ENCODE measurements around the gene RAF1.

The RAF1 gene

GRCh38 chr3:12601072-12601471 lies 62.8 kb downstream of the RAF1 start:
- in situ Hi-C loops (cut with MboI; ENCODE audit: low sequenced_read_pairs): no loop called here

- in situ Hi-C loops (cut with MboI; ENCODE audit: low sequenced_read_pairs): no loop called here
These were observed 65.0 kb downstream of the RAF1 start for GRCh38 chr3:12598890-12599289.

- in situ Hi-C loops (cut with MboI; ENCODE audit: low sequenced_read_pairs): no loop called here
These were observed 70.4 kb downstream of the RAF1 start for GRCh38 chr3:12593473-12593872.

GRCh38 chr3:12591997-12592715 lies 71.8 kb downstream of the RAF1 start:
- in situ Hi-C loops (cut with MboI; ENCODE audit: low sequenced_read_pairs): no loop called here

GRCh38 chr3:12591456-12591855 lies 72.5 kb downstream of the RAF1 start:
- in situ Hi-C loops (cut with MboI; ENCODE audit: low sequenced_read_pairs): no loop called here

- in situ Hi-C loops (cut with MboI; ENCODE audit: low sequenced_read_pairs): no loop called here
These were observed 73.8 kb downstream of the RAF1 start for GRCh38 chr3:12590096-12590495.

- in situ Hi-C loops (cut with MboI; ENCODE audit: low sequenced_read_pairs): no loop called here
These were observed 75.6 kb downstream of the RAF1 start for GRCh38 chr3:12588039-12589009.

- in situ Hi-C loops (cut with MboI; ENCODE audit: low sequenced_read_pairs): no loop called here
These were observed 77.5 kb downstream of the RAF1 start for GRCh38 chr3:12586403-12586802.

GRCh38 chr3:12585970-12586369 lies 77.9 kb downstream of the RAF1 start:
- in situ Hi-C loops (cut with MboI; ENCODE audit: low sequenced_read_pairs): no loop called here

- in situ Hi-C loops (cut with MboI; ENCODE audit: low sequenced_read_pairs): no loop called here
These were observed 78.7 kb downstream of the RAF1 start for GRCh38 chr3:12585181-12585580.

- in situ Hi-C loops (cut with MboI; ENCODE audit: low sequenced_read_pairs): no loop called here
These were observed 79.8 kb downstream of the RAF1 start for GRCh38 chr3:12584083-12584482.

GRCh38 chr3:12583280-12583679 lies 80.6 kb downstream of the RAF1 start:
- in situ Hi-C loops (cut with MboI; ENCODE audit: low sequenced_read_pairs): no loop called here

GRCh38 chr3:12582730-12583129 lies 81.2 kb downstream of the RAF1 start:
- in situ Hi-C loops (cut with MboI; ENCODE audit: low sequenced_read_pairs): no loop called here

GRCh38 chr3:12579905-12580304 lies 84.0 kb downstream of the RAF1 start:
- in situ Hi-C loops (cut with MboI; ENCODE audit: low sequenced_read_pairs): no loop called here

- in situ Hi-C loops (cut with MboI; ENCODE audit: low sequenced_read_pairs): no loop called here
These were observed 84.5 kb downstream of the RAF1 start for GRCh38 chr3:12579456-12579855.

GRCh38 chr3:12578742-12579141 lies 85.2 kb downstream of the RAF1 start:
- in situ Hi-C loops (cut with MboI; ENCODE audit: low sequenced_read_pairs): no loop called here

GRCh38 chr3:12577379-12577778 lies 86.5 kb downstream of the RAF1 start:
- in situ Hi-C loops (cut with MboI; ENCODE audit: low sequenced_read_pairs): no loop called here

GRCh38 chr3:12574661-12575060 lies 89.3 kb downstream of the RAF1 start:
- in situ Hi-C loops (cut with MboI; ENCODE audit: low sequenced_read_pairs): no loop called here

GRCh38 chr3:12574131-12574530 lies 89.8 kb downstream of the RAF1 start:
- in situ Hi-C loops (cut with MboI; ENCODE audit: low sequenced_read_pairs): no loop called here

- in situ Hi-C loops (cut with MboI; ENCODE audit: low sequenced_read_pairs): no loop called here
These were observed 91.9 kb downstream of the RAF1 start for GRCh38 chr3:12571986-12572385.

- in situ Hi-C loops (cut with MboI; ENCODE audit: low sequenced_read_pairs): no loop called here
These were observed 94.1 kb downstream of the RAF1 start for GRCh38 chr3:12569836-12570235.

GRCh38 chr3:12568747-12569146 lies 95.2 kb downstream of the RAF1 start:
- in situ Hi-C loops (cut with MboI; ENCODE audit: low sequenced_read_pairs): no loop called here

All from HL-60/S4 (cell line).